Mesendoderm (in vitro differentiated cells): ENCODE results near the gene CCL5.

Source experiments
- DNase-seq: peaks from one replicate; pipeline ENCODE4 v3.0.0; 2013
- H2AK5ac ChIP-seq: 2 replicates; pipeline ENCODE4 v1.6.1; 2013; ENCODE audit warnings: low read length, inconsistent platforms
- H2BK120ac ChIP-seq: 2 replicates; pipeline ENCODE4 v1.6.1; 2013; ENCODE audit warnings: low read depth, mild to moderate bottlenecking, low read length, moderate library complexity, mixed read lengths
- H2BK15ac ChIP-seq: replicated peaks from 2 replicates; pipeline ENCODE4 v1.6.1; 2013; ENCODE audit warnings: low read depth, mild to moderate bottlenecking, moderate library complexity
- H2BK5ac ChIP-seq: 2 replicates; pipeline ENCODE4 v1.6.1; 2013; ENCODE audit warnings: low read length, inconsistent platforms
- H3K18ac ChIP-seq: 2 replicates; pipeline ENCODE4 v1.6.1; 2013; ENCODE audit warnings: mild to moderate bottlenecking, low read length, mixed read lengths
- H3K23ac ChIP-seq: one replicate; pipeline ENCODE4 v1.6.1; 2013; ENCODE audit warnings: low read length
- H3K27ac ChIP-seq: 2 replicates; pipeline ENCODE4 v1.5.1; 2013; ENCODE audit warnings: low read depth, mild to moderate bottlenecking, inconsistent platforms, low read length, moderate library complexity
- H3K27me3 ChIP-seq: 2 replicates; pipeline ENCODE4 v1.6.1; 2013; ENCODE audit warnings: low read length, control low read depth, mild to moderate bottlenecking, inconsistent platforms; ENCODE audit not compliant: insufficient read depth, poor library complexity
- H3K36me3 ChIP-seq: 2 replicates; pipeline ENCODE4 v1.6.1; 2013; ENCODE audit warnings: low read length, inconsistent platforms; ENCODE audit not compliant: control insufficient read depth, insufficient read depth
- H3K4ac ChIP-seq: one replicate; pipeline ENCODE4 v1.6.1; 2013; ENCODE audit warnings: low read depth, mild to moderate bottlenecking, low read length, moderate library complexity
- H3K4me1 ChIP-seq: 2 replicates; pipeline ENCODE4 v1.6.1; 2013; ENCODE audit warnings: low read depth, low read length, inconsistent platforms; ENCODE audit not compliant: control insufficient read depth
- H3K4me2 ChIP-seq: 2 replicates; pipeline ENCODE4 v1.6.1; 2013; ENCODE audit warnings: low read length
- H3K4me3 ChIP-seq: 2 replicates; pipeline ENCODE4 v1.5.1; 2013; ENCODE audit warnings: mild to moderate bottlenecking, low read length
- H3K56ac ChIP-seq: one replicate; pipeline ENCODE4 v1.6.1; 2013; ENCODE audit warnings: low read length
- H3K79me1 ChIP-seq: 2 replicates; pipeline ENCODE4 v1.6.1; 2013; ENCODE audit warnings: low read length, inconsistent platforms
- H3K79me2 ChIP-seq: 2 replicates; pipeline ENCODE4 v1.6.1; 2013; ENCODE audit warnings: mild to moderate bottlenecking, low read length; ENCODE audit not compliant: control insufficient read depth, insufficient read depth
- H3K9ac ChIP-seq: 2 replicates; pipeline ENCODE4 v1.6.1; 2013; ENCODE audit warnings: low read length, inconsistent platforms
- H4K5ac ChIP-seq: one replicate; pipeline ENCODE4 v1.6.1; 2013; ENCODE audit warnings: low read length
- H4K8ac ChIP-seq: one replicate; pipeline ENCODE4 v1.6.1; 2013; ENCODE audit warnings: low read depth, mild to moderate bottlenecking, control low read depth, low read length, moderate library complexity
- WGBS: extraction: QIAGEN DNeasy Blood & Tissue Kit; methylation state at CpG from one replicate; pipeline ENCODE4 v1.1.7; 2013; ENCODE audit warnings: low lambda C conversion rate, missing lambda C conversion rate; ENCODE audit not compliant: insufficient coverage; ENCODE audit errors: extremely low coverage; 5-methylcytosine and 5-hydroxymethylcytosine counted together

CCL5 gene

GRCh38 chr17:35903451-35903850 lies 23.3 kb upstream of the CCL5 start:
- Histone ChIP-seq H3K79me1 (no peaks in the 10 kb centered on the region), H2BK15ac (no peak overlapping the region), H3K27me3 (no peaks in the 10 kb centered on the region), H4K8ac (no peak overlapping the region), H3K56ac (no peak overlapping the region), H3K23ac (no peak overlapping the region), H3K36me3 (no peaks in the 10 kb centered on the region), H3K18ac (no peak overlapping the region), H3K4me1 (no peaks in the 10 kb centered on the region), H2BK5ac (no peak overlapping the region), H2BK120ac (no peak overlapping the region), H3K4me3 (no peak overlapping the region), H4K5ac (no peak overlapping the region), H3K27ac (no peak overlapping the region), H3K79me2 (no peaks in the 10 kb centered on the region), H3K4ac (no peak overlapping the region), H2AK5ac (no peak overlapping the region), H3K4me2 (no peak overlapping the region), H3K9ac (no peak overlapping the region)
- WGBS, result no CpG with 5 or more reads among the region's 5 CpGs
- no peak for DNase-seq

GRCh38 chr17:35901631-35902175 lies 21.5 kb upstream of the CCL5 start:
- Histone ChIP-seq H3K18ac (no peak overlapping the region), H2BK15ac (no peak overlapping the region), H2BK5ac (no peak overlapping the region), H3K4me1 (no peaks in the 10 kb centered on the region), H3K23ac (no peak overlapping the region), H2AK5ac (no peak overlapping the region), H3K9ac (no peak overlapping the region), H3K4me2 (no peak overlapping the region), H3K27me3 (no peaks in the 10 kb centered on the region), H3K4ac (no peak overlapping the region), H3K4me3 (no peak overlapping the region), H2BK120ac (no peak overlapping the region), H3K27ac (no peak overlapping the region), H3K79me2 (no peaks in the 10 kb centered on the region), H4K5ac (no peak overlapping the region), H3K56ac (no peak overlapping the region), H3K79me1 (no peaks in the 10 kb centered on the region), H4K8ac (no peak overlapping the region), H3K36me3 (no peaks in the 10 kb centered on the region)
- no CpG with 5 or more reads among the region's 9 CpGs for WGBS
- DNase-seq, result no peak

- no peak overlapping the region for H4K5ac ChIP-seq
- H3K4me1 ChIP-seq, result no peaks in the 10 kb centered on the region
- H3K79me1 ChIP-seq, result no peaks in the 10 kb centered on the region
- H3K9ac ChIP-seq, result no peak overlapping the region
- no peak overlapping the region for H3K56ac ChIP-seq
- H2AK5ac ChIP-seq, result no peak overlapping the region
- no peak overlapping the region for H3K4me2 ChIP-seq
- no peak for DNase-seq
- H3K36me3 ChIP-seq, result no peaks in the 10 kb centered on the region
- WGBS, result no CpG with 5 or more reads among the region's 11 CpGs
- H2BK120ac ChIP-seq, result no peak overlapping the region
- no peak overlapping the region for H3K4ac ChIP-seq
- no peak overlapping the region for H2BK5ac ChIP-seq
- no peak overlapping the region for H2BK15ac ChIP-seq
- H3K79me2 ChIP-seq, result no peaks in the 10 kb centered on the region
- no peaks in the 10 kb centered on the region for H3K27me3 ChIP-seq
- H3K23ac ChIP-seq, result no peak overlapping the region
- no peak overlapping the region for H3K27ac ChIP-seq
- no peak overlapping the region for H4K8ac ChIP-seq
- no peak overlapping the region for H3K4me3 ChIP-seq
- no peak overlapping the region for H3K18ac ChIP-seq
Measured at GRCh38 chr17:35900708-35901480, 20.7 kb upstream of the CCL5 start.

- Histone ChIP-seq H3K18ac (no peak overlapping the region), H3K79me1 (no peaks in the 10 kb centered on the region), H3K9ac (no peak overlapping the region), H3K4me3 (no peak overlapping the region), H3K27me3 (no peaks in the 10 kb centered on the region), H3K56ac (no peak overlapping the region), H2AK5ac (no peak overlapping the region), H3K23ac (no peak overlapping the region), H4K8ac (no peak overlapping the region), H3K4me1 (no peaks in the 10 kb centered on the region), H3K4me2 (no peak overlapping the region), H3K79me2 (no peaks in the 10 kb centered on the region), H3K27ac (no peak overlapping the region), H3K4ac (no peak overlapping the region), H2BK15ac (no peak overlapping the region), H3K36me3 (no peaks in the 10 kb centered on the region), H4K5ac (no peak overlapping the region), H2BK5ac (no peak overlapping the region), H2BK120ac (no peak overlapping the region)
- no peak for DNase-seq
- no CpG with 5 or more reads among the region's 5 CpGs for WGBS
Measured at GRCh38 chr17:35900280-35900679, 20.1 kb upstream of the CCL5 start.

DNA sequence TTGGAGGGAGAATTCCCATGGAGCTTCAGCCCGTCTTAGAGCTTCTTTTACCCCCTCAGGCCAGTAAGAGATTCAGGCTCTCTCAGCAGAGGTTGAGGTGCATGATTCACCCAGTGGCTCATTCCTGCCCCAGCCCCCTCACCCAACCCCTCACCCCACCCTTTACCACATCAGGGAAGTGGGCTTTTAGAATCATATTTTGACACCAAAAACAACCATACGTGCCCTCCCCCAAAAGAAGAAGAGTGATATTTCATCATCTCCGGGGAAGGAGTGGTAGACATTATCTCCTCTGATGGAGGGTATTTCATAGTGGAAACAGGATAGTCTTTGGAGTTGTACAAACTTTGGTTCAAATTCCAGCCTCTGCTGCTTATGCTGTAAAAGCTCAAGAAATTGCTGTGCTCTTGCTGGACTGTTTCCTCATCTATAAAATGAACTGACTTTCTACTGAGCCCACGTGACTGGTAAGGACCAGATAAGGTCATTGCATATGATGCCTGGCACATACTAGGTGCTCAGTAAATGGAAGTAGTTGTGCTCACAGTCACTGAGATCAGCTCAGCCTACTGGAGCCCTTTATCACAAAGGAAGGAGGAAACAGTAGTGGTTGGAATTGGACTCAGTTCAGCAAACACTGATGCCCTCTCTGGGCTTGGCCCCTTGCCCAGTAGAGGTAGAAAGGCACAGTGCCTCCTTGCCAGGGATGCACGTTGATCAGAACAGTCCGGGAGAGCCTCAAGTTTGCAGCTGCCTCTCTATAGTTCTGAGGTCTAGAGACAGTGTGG lies 18.3 kb upstream of the CCL5 start:
- no CpG with 5 or more reads among the region's 6 CpGs for WGBS
- DNase-seq, result no peak
- Histone ChIP-seq H4K8ac (no peak overlapping the region), H2BK15ac (no peak overlapping the region), H3K27me3 (no peaks in the 10 kb centered on the region), H3K4ac (no peak overlapping the region), H3K36me3 (no peaks in the 10 kb centered on the region), H2BK120ac (no peak overlapping the region), H3K56ac (no peak overlapping the region), H3K18ac (no peak overlapping the region), H2BK5ac (no peak overlapping the region), H3K9ac (no peak overlapping the region), H3K4me1 (no peaks in the 10 kb centered on the region), H3K23ac (no peak overlapping the region), H3K79me1 (no peaks in the 10 kb centered on the region), H4K5ac (no peak overlapping the region), H3K4me3 (no peak overlapping the region), H3K4me2 (no peak overlapping the region), H2AK5ac (no peak overlapping the region), H3K79me2 (no peaks in the 10 kb centered on the region), H3K27ac (no peak overlapping the region)
